Right lobe of liver (tissue), 4 donors: ENCODE data around the gene KLHL1.

Experiments
- POLR2A ChIP-seq: fragments of 450-650 bp; IDR thresholded peaks from one replicate; pipeline ENCODE4 v1.6.1; 2017; ENCODE audit warnings: antibody characterized with exemption, mild to moderate bottlenecking
- TF ChIP-seq, protein P1 (sequence below), 4 donors: fragments of 200-600 bp in 3 of 4; fragments of 450-650 bp in 1 of 4; IDR thresholded peaks; one replicate each; pipeline versions ENCODE4 v1.5.1 to v1.8.0; 2016 to 2022; ENCODE audit warnings: antibody characterized with exemption in 4 of 4, mild to moderate bottlenecking in 2 of 4
- donor health status: DM: no; HTN: no; CAD: no.
- donor health status: DM: no; HTN: no; CAD: no.
- donor health status: DM: no; HTN: yes; CAD: no.

DNA sequence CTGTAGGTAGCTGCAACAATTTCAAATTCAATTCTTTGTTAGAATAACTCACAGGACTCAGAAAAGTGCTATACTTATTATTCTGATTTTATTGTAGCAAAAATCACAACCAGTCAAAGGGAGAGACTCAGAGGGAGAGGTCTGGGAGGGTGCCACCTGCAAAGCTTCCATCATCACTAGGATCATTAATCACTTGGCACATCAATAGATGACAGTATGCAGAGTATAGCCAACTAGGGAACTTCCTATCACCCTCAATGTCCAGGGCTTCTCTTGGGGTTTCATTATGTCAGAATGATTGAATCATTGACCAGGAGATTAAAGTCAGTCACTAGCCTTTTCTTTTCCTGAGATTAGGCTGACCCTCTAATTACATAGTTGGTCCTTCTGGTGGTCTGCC is 432.0 kb downstream of the KLHL1 start:
- TF ChIP-seq, protein P1, sequence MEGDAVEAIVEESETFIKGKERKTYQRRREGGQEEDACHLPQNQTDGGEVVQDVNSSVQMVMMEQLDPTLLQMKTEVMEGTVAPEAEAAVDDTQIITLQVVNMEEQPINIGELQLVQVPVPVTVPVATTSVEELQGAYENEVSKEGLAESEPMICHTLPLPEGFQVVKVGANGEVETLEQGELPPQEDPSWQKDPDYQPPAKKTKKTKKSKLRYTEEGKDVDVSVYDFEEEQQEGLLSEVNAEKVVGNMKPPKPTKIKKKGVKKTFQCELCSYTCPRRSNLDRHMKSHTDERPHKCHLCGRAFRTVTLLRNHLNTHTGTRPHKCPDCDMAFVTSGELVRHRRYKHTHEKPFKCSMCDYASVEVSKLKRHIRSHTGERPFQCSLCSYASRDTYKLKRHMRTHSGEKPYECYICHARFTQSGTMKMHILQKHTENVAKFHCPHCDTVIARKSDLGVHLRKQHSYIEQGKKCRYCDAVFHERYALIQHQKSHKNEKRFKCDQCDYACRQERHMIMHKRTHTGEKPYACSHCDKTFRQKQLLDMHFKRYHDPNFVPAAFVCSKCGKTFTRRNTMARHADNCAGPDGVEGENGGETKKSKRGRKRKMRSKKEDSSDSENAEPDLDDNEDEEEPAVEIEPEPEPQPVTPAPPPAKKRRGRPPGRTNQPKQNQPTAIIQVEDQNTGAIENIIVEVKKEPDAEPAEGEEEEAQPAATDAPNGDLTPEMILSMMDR (IDR thresholded peaks at IDR 0.05): no peak
- TF ChIP-seq POLR2A: no peak
